Measurements from ENCODE around the gene PEX26. TPM values are rescaled to one million over a fixed set of nuclear protein-coding genes. Genes with fewer than 3 reads are reported as not detected.
"Not testable (repeated sequence)": the region's sequence is repeated elsewhere in the genome, so short reads cannot be mapped to it uniquely, and the experiment has no call there.

Gene PEX26
- polyA plus RNA-seq, 1 donor from 2014 or later = 30.2 TPM

- Histone ChIP-seq H4K20me1 (ENCODE audit: insufficient read depth) (no peaks in the 10 kb centered on the region), H3K79me2 (replicated peaks; ENCODE audit: insufficient read depth, low read length) (no peaks in the 10 kb centered on the region), H3K4me3 (ENCODE audit: low read length) (no peak overlapping the region), H3K9ac (ENCODE audit: low read length) (no peak overlapping the region), H3K27me3 (ENCODE audit: insufficient read depth, low read depth, low read length) (peaks cover 4% of the 10 kb centered on the region), H3K9me2 (ENCODE audit: insufficient read depth, low read length) (no peaks in the 10 kb centered on the region), H2AFZ (ENCODE audit: low read depth, low read length) (no peak overlapping the region), H3F3A (ENCODE audit: insufficient read depth, low read length, poor library complexity, severe bottlenecking) (no peaks in the 10 kb centered on the region), H3K9me3 (ENCODE audit: low read length) (no peaks in the 10 kb centered on the region), H3K36me3 (ENCODE audit: insufficient read depth, low read length) (no peaks in the 10 kb centered on the region), H3K27ac (ENCODE audit: low read length) (no peak overlapping the region), H3K4me2 (ENCODE audit: low read length) (no peak overlapping the region)
- TF ChIP-seq MXI1 (conservative IDR thresholded peaks at IDR 0.05; ENCODE audit: poor library complexity, severe bottlenecking) (no peak), EZH2 (IDR thresholded peaks at IDR 0.05; ENCODE audit: borderline replicate concordance, insufficient read depth, low read length, poor library complexity, severe bottlenecking) (no peak), RAD21 (conservative IDR thresholded peaks at IDR 0.05) (no peak), SMC3 (conservative IDR thresholded peaks at IDR 0.05; ENCODE audit: poor library complexity) (no peak), REST (IDR thresholded peaks at IDR 0.05; ENCODE audit: borderline replicate concordance) (no peak), POLR2AphosphoS5 (IDR thresholded peaks at IDR 0.05) (no peak), CTCF (IDR thresholded peaks at IDR 0.05; ENCODE audit: poor library complexity, severe bottlenecking) (no peak), EP300 (conservative IDR thresholded peaks at IDR 0.05; ENCODE audit: poor library complexity, severe bottlenecking) (no peak), TAF1 (IDR thresholded peaks at IDR 0.05; ENCODE audit: low read depth) (no peak)
Observed at GRCh38 chr22:18104566-18104965, 26.8 kb downstream of the PEX26 start.

GRCh38 chr22:18105981-18106380 is 28.2 kb downstream of the PEX26 start:
- H3K36me3 ChIP-seq (ENCODE audit: insufficient read depth, low read length) = not testable (repeated sequence)

GRCh38 chr22:18106550-18107341 is 29.0 kb downstream of the PEX26 start:
- not testable (repeated sequence) for H3K9ac ChIP-seq (ENCODE audit: low read length); H3K27ac ChIP-seq (ENCODE audit: low read length); H3K4me2 ChIP-seq (ENCODE audit: low read length); H3K4me3 ChIP-seq (ENCODE audit: low read length); H3K36me3 ChIP-seq (ENCODE audit: insufficient read depth, low read length); H3K9me3 ChIP-seq (ENCODE audit: low read length); H3K9me2 ChIP-seq (ENCODE audit: insufficient read depth, low read length); H2AFZ ChIP-seq (ENCODE audit: low read depth, low read length); H4K20me1 ChIP-seq (ENCODE audit: insufficient read depth); H3F3A ChIP-seq (ENCODE audit: insufficient read depth, low read length, poor library complexity, severe bottlenecking); H3K79me2 ChIP-seq (replicated peaks; ENCODE audit: insufficient read depth, low read length)
- peaks cover 26% of the 10 kb centered on the region for H3K27me3 ChIP-seq (ENCODE audit: insufficient read depth, low read depth, low read length)

More at GRCh38 chr22:18105981-18106380, 28.2 kb downstream of the PEX26 start:
- H3K4me3 ChIP-seq (ENCODE audit: low read length); H3K9me2 ChIP-seq (ENCODE audit: insufficient read depth, low read length); H4K20me1 ChIP-seq (ENCODE audit: insufficient read depth); H3F3A ChIP-seq (ENCODE audit: insufficient read depth, low read length, poor library complexity, severe bottlenecking); H3K27ac ChIP-seq (ENCODE audit: low read length); H3K79me2 ChIP-seq (replicated peaks; ENCODE audit: insufficient read depth, low read length); H3K9me3 ChIP-seq (ENCODE audit: low read length); H3K4me2 ChIP-seq (ENCODE audit: low read length); H2AFZ ChIP-seq (ENCODE audit: low read depth, low read length); H3K9ac ChIP-seq (ENCODE audit: low read length): not testable (repeated sequence)
- H3K27me3 ChIP-seq (ENCODE audit: insufficient read depth, low read depth, low read length) = peaks cover 19% of the 10 kb centered on the region

Measured in neural cell (in vitro differentiated cells).